Kidney (tissue), 14 donors: ENCODE results near the gene RABL2B. TPM values are rescaled to one million over a fixed set of nuclear protein-coding genes. Genes with fewer than 3 reads are reported as not detected.

Source experiments
- DNase-seq, 5 donors: peaks; one replicate each; pipeline ENCODE4 v3.0.0-alpha.2; 2013 to 2020
- FAIRE-seq: peaks from 2 replicates; lab custom pipeline; 2012; peaks lifted over from hg19 to GRCh38; lab: Jason Lieb, UNC
- H3K27ac ChIP-seq, 2 donors: one replicate each; pipeline ENCODE4 v1.7.0; 2013; ENCODE audit warnings: low read depth in 2 of 2, low read length in 2 of 2, inconsistent platforms in 1 of 2
- H3K27me3 ChIP-seq: one replicate; pipeline ENCODE4 v1.7.1; 2013; ENCODE audit warnings: low read length, inconsistent platforms; ENCODE audit not compliant: control insufficient read depth, insufficient read depth
- H3K36me3 ChIP-seq, 3 donors: one replicate each; pipeline versions ENCODE4 v1.7.0 to v1.7.1; 2013; ENCODE audit warnings: low read length in 3 of 3, control low read depth in 1 of 3, inconsistent platforms in 1 of 3; ENCODE audit not compliant: insufficient read depth in 3 of 3, control insufficient read depth in 2 of 3
- H3K4me1 ChIP-seq, 3 donors: one replicate each; pipeline versions ENCODE4 v1.7.0 to v1.7.1; 2013; ENCODE audit warnings: low read length in 3 of 3, inconsistent platforms in 1 of 3, low read depth in 1 of 3; ENCODE audit not compliant: control insufficient read depth in 2 of 3, insufficient read depth in 2 of 3
- H3K4me3 ChIP-seq, 3 donors: one replicate each; pipeline versions ENCODE4 v1.7.0 to v1.8.1; 2013; ENCODE audit warnings: low read length in 3 of 3, control low read depth in 1 of 3, inconsistent platforms in 1 of 3
- H3K9ac ChIP-seq, 3 donors: one replicate each; pipeline versions ENCODE4 v1.7.0 to v1.7.1; 2013; ENCODE audit warnings: low read length in 3 of 3, control low read depth in 1 of 3, inconsistent platforms in 1 of 3
- H3K9me3 ChIP-seq, 3 donors: one replicate each; pipeline versions ENCODE4 v1.7.0 to v1.7.1; 2013; ENCODE audit warnings: low read length in 3 of 3, control low read depth in 1 of 3, inconsistent platforms in 1 of 3; ENCODE audit not compliant: control insufficient read depth in 2 of 3, insufficient read depth in 1 of 3
- intact Hi-C: fragments of 100-400 bp; cut with DNase I; formaldehyde crosslinking; loops from one replicate; pipeline ENCODE4 v1.11.1; 2022
- polyA plus RNA-seq: library from polyadenylated mRNA; stranded (reverse); fragments of 350-450 nt; fragmentation: Illumina TruSeq; extraction: RNeasy Lipid Tissue Mini Kit (QIAGEN cat#74804); gene quantifications from one replicate; pipeline ENCODE4 v1.2.3, GENCODE V29; 2014; ENCODE audit warnings: low read depth, low replicate concordance; ENCODE audit not compliant: insufficient read depth
- total RNA-seq: library from RNA; stranded (reverse); fragmentation: NEBNext Ultra II Directional; extraction: Animal tissue kit (Norgen Biotek cat#: 25700); gene quantifications from one replicate; pipeline ENCODE4 v1.2.1, GENCODE V29; 2021
- TF ChIP-seq, protein P1 (sequence below): IDR thresholded peaks from 3 replicates; pipeline ENCODE4 v1.5.1; 2012; ENCODE audit warnings: mild to moderate bottlenecking, moderate library complexity, borderline replicate concordance; ENCODE audit not compliant: insufficient read depth; ENCODE audit errors: extremely low read depth
- donor health status: control.
- donor health status: control.
- donor health status: control.
- donor health status: control.
- donor health status: control.
- donor health status: DM: yes; HTN: yes; CAD: no.
- donor health status: Normal renal cell carcinoma (clear cell type).

RABL2B gene
- total and polyA plus RNA-seq, 2 donors from 2014 or later, result 26.2 to 43.5 TPM

DNA sequence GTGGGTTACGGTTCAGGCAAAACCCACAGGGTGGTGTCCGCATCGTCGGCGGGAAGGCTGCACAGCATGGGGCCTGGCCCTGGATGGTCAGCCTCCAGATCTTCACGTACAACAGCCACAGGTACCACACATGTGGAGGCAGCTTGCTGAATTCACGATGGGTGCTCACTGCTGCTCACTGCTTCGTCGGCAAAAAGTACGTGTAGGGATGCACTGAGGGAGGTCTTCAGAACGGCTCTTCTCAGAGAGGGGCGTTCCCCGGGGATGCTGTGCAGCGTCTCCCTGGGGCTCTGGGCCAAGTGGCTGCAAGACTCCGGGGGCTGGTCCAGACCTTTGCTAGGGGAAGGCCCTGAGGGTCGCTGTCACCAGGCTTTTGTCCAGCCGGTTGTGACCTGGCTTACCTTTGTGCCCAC lies 44.2 kb downstream of the RABL2B start:
- no peaks in the 10 kb centered on the region for H3K4me1 ChIP-seq
- intact Hi-C loops, result no loop called here
- H3K9me3 ChIP-seq, result no peaks in the 10 kb centered on the region
- peak in 3 of 5 donors; percentile 7 to 43 (median 16) for DNase-seq
- TF ChIP-seq, protein P1, sequence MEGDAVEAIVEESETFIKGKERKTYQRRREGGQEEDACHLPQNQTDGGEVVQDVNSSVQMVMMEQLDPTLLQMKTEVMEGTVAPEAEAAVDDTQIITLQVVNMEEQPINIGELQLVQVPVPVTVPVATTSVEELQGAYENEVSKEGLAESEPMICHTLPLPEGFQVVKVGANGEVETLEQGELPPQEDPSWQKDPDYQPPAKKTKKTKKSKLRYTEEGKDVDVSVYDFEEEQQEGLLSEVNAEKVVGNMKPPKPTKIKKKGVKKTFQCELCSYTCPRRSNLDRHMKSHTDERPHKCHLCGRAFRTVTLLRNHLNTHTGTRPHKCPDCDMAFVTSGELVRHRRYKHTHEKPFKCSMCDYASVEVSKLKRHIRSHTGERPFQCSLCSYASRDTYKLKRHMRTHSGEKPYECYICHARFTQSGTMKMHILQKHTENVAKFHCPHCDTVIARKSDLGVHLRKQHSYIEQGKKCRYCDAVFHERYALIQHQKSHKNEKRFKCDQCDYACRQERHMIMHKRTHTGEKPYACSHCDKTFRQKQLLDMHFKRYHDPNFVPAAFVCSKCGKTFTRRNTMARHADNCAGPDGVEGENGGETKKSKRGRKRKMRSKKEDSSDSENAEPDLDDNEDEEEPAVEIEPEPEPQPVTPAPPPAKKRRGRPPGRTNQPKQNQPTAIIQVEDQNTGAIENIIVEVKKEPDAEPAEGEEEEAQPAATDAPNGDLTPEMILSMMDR, result no peak
- H3K4me3 ChIP-seq, result no peak overlapping the region
- H3K36me3 ChIP-seq, result no peaks in the 10 kb centered on the region
- H3K9ac ChIP-seq, result no peak overlapping the region
- no peak overlapping the region for H3K27ac ChIP-seq
- no peak for FAIRE-seq
- no peaks in the 10 kb centered on the region for H3K27me3 ChIP-seq

DNA sequence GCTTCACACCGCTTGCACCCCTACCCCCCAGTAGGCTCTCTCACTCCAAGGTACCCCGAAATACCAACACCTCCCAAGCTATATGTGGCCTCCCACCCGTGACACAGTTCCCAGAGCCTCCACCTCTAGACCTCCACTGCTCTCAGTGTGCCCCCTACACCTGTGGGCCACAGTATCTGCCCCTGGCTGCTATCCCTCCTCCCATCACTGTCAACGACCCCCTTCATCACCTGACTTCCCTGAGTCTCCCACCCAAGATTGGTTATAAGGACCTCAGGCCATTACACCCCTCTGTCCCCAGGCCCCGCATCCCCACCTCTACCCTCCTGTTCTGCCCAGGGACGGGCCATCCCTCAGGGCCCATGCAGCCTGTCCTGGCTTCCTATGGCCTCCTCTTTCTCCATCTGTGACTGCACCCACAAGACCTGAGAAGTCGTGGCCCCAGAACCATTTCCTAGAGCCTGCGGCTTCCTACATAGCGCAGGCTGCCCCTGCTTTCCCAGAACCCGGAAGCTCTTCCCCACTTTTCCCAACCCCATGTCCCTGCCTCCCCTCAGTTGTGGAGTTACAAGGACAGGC lies 44.7 kb downstream of the RABL2B start:
- Histone ChIP-seq H3K9me3 (no peaks in the 10 kb centered on the region), H3K27ac (no peak overlapping the region), H3K9ac (no peak overlapping the region), H3K4me1 (no peaks in the 10 kb centered on the region), H3K36me3 (no peaks in the 10 kb centered on the region), H3K27me3 (no peaks in the 10 kb centered on the region), H3K4me3 (no peak overlapping the region)
- peak in 1 of 5 donors; percentile 29 for DNase-seq
- intact Hi-C loops, result no loop called here
- FAIRE-seq, result no peak
- TF ChIP-seq, protein P1, result no peak

DNA sequence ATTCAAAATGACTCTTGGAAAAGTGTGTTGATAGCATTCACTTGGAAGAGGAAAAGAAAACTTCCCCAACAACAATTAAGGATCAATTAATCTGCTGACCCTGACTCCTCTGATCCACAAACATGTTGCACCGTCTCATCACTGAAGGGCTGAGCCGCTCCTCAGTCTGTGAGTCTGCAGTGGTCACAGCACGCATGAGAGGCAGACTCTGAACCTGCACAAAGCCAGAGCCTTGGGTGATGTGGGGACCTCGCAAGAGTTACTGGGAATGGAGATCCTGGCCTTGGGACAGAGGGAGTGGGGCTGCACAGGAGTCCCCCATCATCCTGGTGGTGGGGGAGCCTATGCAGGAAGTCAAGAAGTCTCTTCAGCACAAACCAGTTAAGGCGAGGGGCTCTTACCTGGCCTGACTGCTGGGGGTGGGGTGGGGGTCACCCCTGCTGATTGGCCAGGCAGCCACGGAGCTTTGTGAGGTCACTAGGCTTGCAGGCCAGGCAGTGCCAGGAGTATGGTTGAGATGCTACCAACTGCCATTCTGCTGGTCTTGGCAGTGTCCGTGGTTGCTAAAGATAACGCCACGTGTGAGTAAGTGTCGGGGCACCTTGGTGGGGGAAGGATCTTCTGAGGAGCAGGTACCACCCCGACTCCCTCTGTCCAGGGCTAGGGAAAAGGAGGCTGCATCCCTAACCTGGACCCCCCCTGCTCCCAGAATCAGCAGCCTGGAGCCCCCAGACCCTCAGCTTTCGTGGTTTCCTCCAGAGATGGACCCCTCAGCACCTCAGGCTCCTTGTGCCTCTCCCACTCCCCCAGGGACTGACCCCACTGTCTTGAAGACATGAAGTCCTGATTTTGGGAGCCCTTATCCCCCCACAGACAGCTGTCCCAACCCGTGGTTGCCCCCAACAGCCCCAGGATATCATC lies 45.4 kb downstream of the RABL2B start, which contains the start of gene ACR:
Gene ACR, plus strand, starts transcription at position 477 of the 921 bp plus-strand sequence. Its CDS starts 32 bp downstream, at position 509.
- no peaks in the 10 kb centered on the region for H3K36me3 ChIP-seq
- FAIRE-seq, result no peak

More for the DNA sequence above, 45.4 kb downstream of the RABL2B start, which contains the start of gene ACR:
- TF ChIP-seq, protein P1, result no peak
- no peaks in the 10 kb centered on the region for H3K9me3 ChIP-seq
- H3K4me1 ChIP-seq, result no peaks in the 10 kb centered on the region
- peak in 2 of 5 donors; percentile 22 to 46 for DNase-seq
- no peak within 1 kb of the TSS for H3K4me3 ChIP-seq
- H3K27me3 ChIP-seq, result no peaks in the 10 kb centered on the region
- H3K27ac ChIP-seq, result no peak within 1 kb of the TSS
- H3K9ac ChIP-seq, result no peak within 1 kb of the TSS
- intact Hi-C loops, result no loop called here
